ENCODE data around the gene TOGARAM2.

The TOGARAM2 gene

DNA sequence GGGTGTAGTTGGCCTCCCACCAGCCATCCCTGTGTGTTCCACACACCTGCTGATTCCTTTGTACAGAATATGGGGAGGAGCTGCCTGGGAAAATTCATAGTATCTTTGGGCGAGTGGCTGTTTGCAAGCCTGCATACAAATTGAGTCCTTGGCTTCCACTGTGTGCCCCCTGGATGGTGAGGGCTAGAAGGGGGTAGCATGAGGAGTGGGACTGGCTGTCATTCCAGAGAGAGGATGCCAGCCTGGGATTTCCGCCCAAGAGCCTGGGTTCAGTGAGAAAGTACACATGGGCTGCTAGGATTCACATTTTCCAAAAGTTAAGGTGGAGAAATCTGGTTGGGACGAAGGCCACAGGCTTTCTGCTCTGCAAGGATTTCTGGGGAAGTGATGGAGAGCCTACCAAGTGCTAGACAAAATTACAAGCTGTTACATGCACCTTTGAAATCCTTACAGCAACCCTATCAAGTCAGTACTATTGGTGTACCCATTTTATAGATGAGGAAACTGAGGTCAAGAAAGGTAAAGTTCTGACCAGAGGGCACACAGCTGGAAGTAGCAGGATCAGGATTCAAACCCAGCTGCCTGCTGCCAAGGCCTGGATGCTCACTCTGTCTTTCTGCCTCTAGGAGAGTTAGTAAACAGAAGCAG lies 606 bp upstream of the TOGARAM2 start:
- no peak overlapping the region for H3K4me3 ChIP-seq (ENCODE audit: low read depth, low read length)
- DNase-seq (ENCODE audit: low read depth), result no peak
- TF ChIP-seq, protein P1, sequence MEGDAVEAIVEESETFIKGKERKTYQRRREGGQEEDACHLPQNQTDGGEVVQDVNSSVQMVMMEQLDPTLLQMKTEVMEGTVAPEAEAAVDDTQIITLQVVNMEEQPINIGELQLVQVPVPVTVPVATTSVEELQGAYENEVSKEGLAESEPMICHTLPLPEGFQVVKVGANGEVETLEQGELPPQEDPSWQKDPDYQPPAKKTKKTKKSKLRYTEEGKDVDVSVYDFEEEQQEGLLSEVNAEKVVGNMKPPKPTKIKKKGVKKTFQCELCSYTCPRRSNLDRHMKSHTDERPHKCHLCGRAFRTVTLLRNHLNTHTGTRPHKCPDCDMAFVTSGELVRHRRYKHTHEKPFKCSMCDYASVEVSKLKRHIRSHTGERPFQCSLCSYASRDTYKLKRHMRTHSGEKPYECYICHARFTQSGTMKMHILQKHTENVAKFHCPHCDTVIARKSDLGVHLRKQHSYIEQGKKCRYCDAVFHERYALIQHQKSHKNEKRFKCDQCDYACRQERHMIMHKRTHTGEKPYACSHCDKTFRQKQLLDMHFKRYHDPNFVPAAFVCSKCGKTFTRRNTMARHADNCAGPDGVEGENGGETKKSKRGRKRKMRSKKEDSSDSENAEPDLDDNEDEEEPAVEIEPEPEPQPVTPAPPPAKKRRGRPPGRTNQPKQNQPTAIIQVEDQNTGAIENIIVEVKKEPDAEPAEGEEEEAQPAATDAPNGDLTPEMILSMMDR (IDR thresholded peaks at IDR 0.05; ENCODE audit: insufficient read depth, low read depth, low read length, missing control alignments), result no peak

DNA sequence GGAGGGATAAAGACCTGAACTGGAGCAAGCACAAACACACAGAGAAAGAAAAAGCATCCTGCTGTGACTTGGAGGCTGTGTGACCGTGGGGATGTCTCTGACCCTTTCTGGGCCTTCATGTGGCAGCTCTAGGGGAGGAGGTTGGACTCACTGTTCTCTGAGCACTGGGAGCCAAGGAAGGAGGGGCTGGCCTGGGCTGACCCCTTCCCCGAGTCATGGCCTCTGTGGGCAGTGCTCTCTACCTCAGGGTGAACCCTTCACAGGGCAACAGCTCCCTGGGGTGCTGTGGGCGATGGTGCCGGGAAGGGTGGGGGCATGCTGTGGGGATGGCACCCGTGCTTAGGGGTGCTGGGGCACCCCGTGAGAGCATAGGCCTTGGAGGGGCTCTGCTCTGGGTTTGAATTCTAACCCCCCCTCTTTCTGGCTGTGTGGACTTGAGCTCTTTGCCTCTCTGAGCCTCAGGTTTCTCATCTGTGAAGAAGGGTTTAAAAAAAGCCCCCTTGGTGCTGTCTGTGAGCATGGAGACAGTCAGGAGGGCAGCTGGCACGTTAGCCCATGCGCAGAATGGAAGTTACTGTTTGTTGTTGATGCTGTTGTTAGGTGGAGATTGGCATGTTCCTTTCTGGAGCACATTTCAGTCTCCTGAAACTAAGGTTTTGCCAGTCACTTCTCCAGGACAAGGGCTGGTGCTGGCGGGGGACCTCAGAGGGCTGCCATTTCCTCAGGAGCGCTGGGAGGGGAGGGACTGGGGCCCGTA lies 700 bp downstream of the TOGARAM2 start:
- TF ChIP-seq, protein P1 (IDR thresholded peaks at IDR 0.05; ENCODE audit: insufficient read depth, low read depth, low read length, missing control alignments), result no peak
- no peak for DNase-seq (ENCODE audit: low read depth)
- no peak overlapping the region for H3K4me3 ChIP-seq (ENCODE audit: low read depth, low read length)

DNA sequence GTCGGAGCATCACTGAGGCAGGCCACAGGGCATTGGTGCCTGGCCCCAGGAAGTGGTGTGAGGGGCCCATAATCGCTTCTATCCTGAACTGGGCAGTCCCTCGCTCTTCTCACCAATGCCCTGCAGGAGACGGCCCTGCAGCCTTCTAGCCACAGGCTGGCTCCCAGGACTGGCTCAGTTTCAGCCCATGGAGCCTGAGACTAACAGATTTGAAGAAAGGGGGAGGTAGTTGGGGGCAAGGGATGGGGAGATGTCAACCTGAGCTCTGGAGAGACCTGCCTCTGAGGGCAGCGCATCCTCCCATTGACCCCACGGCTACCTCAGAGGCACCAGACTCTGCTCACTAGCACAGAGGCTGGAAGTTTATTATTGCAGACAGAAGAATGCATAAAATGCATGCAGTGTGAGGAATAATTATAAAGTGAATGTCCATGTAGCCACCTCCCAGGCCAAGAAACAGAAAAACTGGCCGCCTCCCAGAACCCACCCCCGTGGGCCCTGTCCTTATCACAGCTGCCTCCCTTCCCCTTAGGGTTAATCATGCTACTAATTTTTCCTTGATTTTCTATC lies 1.4 kb downstream of the TOGARAM2 start:
- no peak for DNase-seq (ENCODE audit: low read depth)
- TF ChIP-seq, protein P1 (IDR thresholded peaks at IDR 0.05; ENCODE audit: insufficient read depth, low read depth, low read length, missing control alignments), result no peak
- H3K4me3 ChIP-seq (ENCODE audit: low read depth, low read length), result no peak overlapping the region

DNA sequence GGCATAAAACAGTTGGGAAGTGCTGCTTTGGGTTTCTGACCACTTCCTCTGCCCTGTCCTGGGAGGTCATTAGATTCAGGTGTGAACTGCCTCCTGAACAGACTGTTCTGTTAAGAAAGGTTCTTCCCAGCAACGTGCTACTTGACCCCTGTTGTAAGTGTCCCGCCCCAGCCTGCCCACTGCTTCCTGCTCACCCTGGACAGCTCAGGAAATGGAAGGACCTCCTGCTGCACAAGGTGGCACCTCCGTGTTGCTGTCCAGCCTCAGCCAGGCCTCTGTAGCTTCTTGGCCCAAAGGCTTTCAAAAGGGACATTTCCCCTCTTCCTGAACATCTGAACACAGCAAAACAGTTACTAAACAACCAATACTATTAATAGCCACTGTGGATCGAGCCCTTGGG lies 5.3 kb downstream of the TOGARAM2 start:
- TF ChIP-seq, protein P1 (IDR thresholded peaks at IDR 0.05; ENCODE audit: insufficient read depth, low read depth, low read length, missing control alignments), result no peak
- DNase-seq (ENCODE audit: low read depth), result no peak
- H3K4me3 ChIP-seq (ENCODE audit: low read depth, low read length), result no peak overlapping the region

GRCh38 chr2:28989973-28990372 lies 8.9 kb downstream of the TOGARAM2 start:
- TF ChIP-seq, protein P1 (IDR thresholded peaks at IDR 0.05; ENCODE audit: insufficient read depth, low read depth, low read length, missing control alignments), result no peak
- H3K4me3 ChIP-seq (ENCODE audit: low read depth, low read length), result no peak overlapping the region
- no peak for DNase-seq (ENCODE audit: low read depth)

- TF ChIP-seq, protein P1 (IDR thresholded peaks at IDR 0.05; ENCODE audit: insufficient read depth, low read depth, low read length, missing control alignments), result no peak
- DNase-seq (ENCODE audit: low read depth), result no peak
- no peak overlapping the region for H3K4me3 ChIP-seq (ENCODE audit: low read depth, low read length)
Measured at GRCh38 chr2:28990445-28990844, 9.3 kb downstream of the TOGARAM2 start.
